Measurements from ENCODE around the gene TTC21B.

Gene TTC21B

GRCh38 chr2:165889798-165890197 is 63.8 kb downstream of the TTC21B start:
- Histone ChIP-seq H3K27ac (ENCODE audit: low read length) (no peak overlapping the region), H3K9ac (ENCODE audit: low read depth, low read length) (no peak overlapping the region), H3K36me3 (ENCODE audit: insufficient read depth, low read length) (peaks cover 65% of the 10 kb centered on the region), H3K4me3 (ENCODE audit: low read depth in 1 of 2, low read length in 2 of 2) (no peak overlapping the region), H3K4me2 (ENCODE audit: insufficient read depth, low read length) (no peak overlapping the region), H3K4me1 (ENCODE audit: insufficient read depth, low read length) (no peaks in the 10 kb centered on the region), H3K79me2 (ENCODE audit: insufficient read depth, low read length) (no peaks in the 10 kb centered on the region), H2AFZ (ENCODE audit: low read depth, low read length) (no peak overlapping the region), H4K20me1 (ENCODE audit: insufficient read depth, low read length) (no peaks in the 10 kb centered on the region), H3K9me3 (ENCODE audit: insufficient read depth, low read length, severe bottlenecking) (no peaks in the 10 kb centered on the region), H3K27me3 (ENCODE audit: insufficient read depth, low read length, poor library complexity) (no peaks in the 10 kb centered on the region)
- ATAC-seq (ENCODE audit: insufficient read depth, low read depth) (no peak), DNase-seq (no peak)
- no peak for TF ChIP-seq EZH2 (IDR thresholded peaks at IDR 0.05; ENCODE audit: borderline replicate concordance, low read depth, low read length, severe bottlenecking)
- TF ChIP-seq CTCF (IDR thresholded peaks at IDR 0.05; ENCODE audit: borderline replicate concordance, extremely low read depth, low read length, poor library complexity, severe bottlenecking), result no peak

GRCh38 chr2:165889158-165889557 is 64.4 kb downstream of the TTC21B start:
- Histone ChIP-seq H3K27me3 (ENCODE audit: insufficient read depth, low read length, poor library complexity) (no peaks in the 10 kb centered on the region), H3K4me3 (ENCODE audit: low read depth in 1 of 2, low read length in 2 of 2) (no peak overlapping the region), H3K36me3 (ENCODE audit: insufficient read depth, low read length) (peaks cover 71% of the 10 kb centered on the region), H3K79me2 (ENCODE audit: insufficient read depth, low read length) (no peaks in the 10 kb centered on the region), H3K4me2 (ENCODE audit: insufficient read depth, low read length) (no peak overlapping the region), H3K27ac (ENCODE audit: low read length) (no peak overlapping the region), H3K4me1 (ENCODE audit: insufficient read depth, low read length) (no peaks in the 10 kb centered on the region), H3K9me3 (ENCODE audit: insufficient read depth, low read length, severe bottlenecking) (no peaks in the 10 kb centered on the region), H3K9ac (ENCODE audit: low read depth, low read length) (no peak overlapping the region), H4K20me1 (ENCODE audit: insufficient read depth, low read length) (no peaks in the 10 kb centered on the region), H2AFZ (ENCODE audit: low read depth, low read length) (no peak overlapping the region)
- DNase-seq, result no peak
- no peak for TF ChIP-seq CTCF (IDR thresholded peaks at IDR 0.05; ENCODE audit: borderline replicate concordance, extremely low read depth, low read length, poor library complexity, severe bottlenecking)
- no peak for TF ChIP-seq EZH2 (IDR thresholded peaks at IDR 0.05; ENCODE audit: borderline replicate concordance, low read depth, low read length, severe bottlenecking)
- no peak for ATAC-seq (ENCODE audit: insufficient read depth, low read depth)

GRCh38 chr2:165888171-165888570 is 65.4 kb downstream of the TTC21B start:
- DNase-seq (no peak), ATAC-seq (ENCODE audit: insufficient read depth, low read depth) (no peak)
- no peak for TF ChIP-seq CTCF (IDR thresholded peaks at IDR 0.05; ENCODE audit: borderline replicate concordance, extremely low read depth, low read length, poor library complexity, severe bottlenecking)
- TF ChIP-seq EZH2 (IDR thresholded peaks at IDR 0.05; ENCODE audit: borderline replicate concordance, low read depth, low read length, severe bottlenecking), result no peak
- Histone ChIP-seq H3K27me3 (ENCODE audit: insufficient read depth, low read length, poor library complexity) (no peaks in the 10 kb centered on the region), H3K9me3 (ENCODE audit: insufficient read depth, low read length, severe bottlenecking) (no peaks in the 10 kb centered on the region), H3K9ac (ENCODE audit: low read depth, low read length) (no peak overlapping the region), H3K4me1 (ENCODE audit: insufficient read depth, low read length) (no peaks in the 10 kb centered on the region), H3K36me3 (ENCODE audit: insufficient read depth, low read length) (peaks cover 72% of the 10 kb centered on the region), H3K79me2 (ENCODE audit: insufficient read depth, low read length) (no peaks in the 10 kb centered on the region), H3K4me2 (ENCODE audit: insufficient read depth, low read length) (no peak overlapping the region), H3K27ac (ENCODE audit: low read length) (no peak overlapping the region), H2AFZ (ENCODE audit: low read depth, low read length) (no peak overlapping the region), H4K20me1 (ENCODE audit: insufficient read depth, low read length) (no peaks in the 10 kb centered on the region), H3K4me3 (ENCODE audit: low read depth in 1 of 2, low read length in 2 of 2) (no peak overlapping the region)
